HG02623 (cell line): Measurements from ENCODE around the gene HEG1.

Experiments
- ATAC-seq: cut with Tn5 transposase; IDR thresholded peaks from one replicate; pipeline ENCODE4 v1.9.1; 2021; ENCODE audit warnings: moderate library complexity; ENCODE audit not compliant: unreplicated experiment

The HEG1 gene

DNA sequence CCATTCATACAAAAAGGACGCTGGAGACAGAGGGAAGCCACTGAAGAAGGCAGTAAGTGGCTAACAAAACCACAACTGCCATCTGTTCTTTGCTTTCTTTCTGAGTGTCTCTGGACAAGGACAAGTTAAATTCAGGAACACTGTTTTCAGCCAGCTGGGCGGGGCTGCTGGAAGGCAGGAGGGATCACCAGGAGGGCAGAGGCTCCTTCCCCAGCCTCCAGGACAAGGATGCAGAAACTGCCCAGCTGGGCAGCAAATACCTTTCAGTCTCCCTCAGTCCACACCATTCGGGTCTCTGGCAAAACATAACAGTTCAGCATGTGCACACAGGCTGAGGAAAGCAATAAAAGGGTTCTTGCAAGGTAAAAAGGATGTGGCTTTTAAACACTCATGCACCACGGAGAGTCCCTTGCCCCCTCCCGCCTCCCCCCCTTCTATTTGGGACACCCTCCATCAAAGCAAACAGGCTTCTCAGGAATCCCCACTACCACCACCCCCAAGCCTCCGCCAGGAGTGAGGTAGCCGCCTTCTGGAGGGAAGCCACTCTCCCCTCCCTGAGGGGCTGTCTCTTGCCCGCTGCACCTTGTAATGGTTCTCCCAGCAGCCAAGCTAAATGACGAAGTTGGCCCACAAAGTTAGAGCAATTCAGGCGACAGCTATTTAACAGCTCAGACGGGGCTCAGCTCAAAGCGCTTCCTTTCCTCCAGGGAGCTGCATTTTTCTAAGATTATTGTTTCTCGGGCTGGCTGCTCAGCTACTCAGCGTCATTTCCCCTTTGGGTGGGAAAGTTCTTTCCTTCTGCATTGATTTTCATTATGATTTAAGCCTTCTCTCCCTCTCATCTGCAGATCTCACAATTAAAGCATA, 3.8 kb downstream of the HEG1 start:
- ATAC-seq, result no peak

DNA sequence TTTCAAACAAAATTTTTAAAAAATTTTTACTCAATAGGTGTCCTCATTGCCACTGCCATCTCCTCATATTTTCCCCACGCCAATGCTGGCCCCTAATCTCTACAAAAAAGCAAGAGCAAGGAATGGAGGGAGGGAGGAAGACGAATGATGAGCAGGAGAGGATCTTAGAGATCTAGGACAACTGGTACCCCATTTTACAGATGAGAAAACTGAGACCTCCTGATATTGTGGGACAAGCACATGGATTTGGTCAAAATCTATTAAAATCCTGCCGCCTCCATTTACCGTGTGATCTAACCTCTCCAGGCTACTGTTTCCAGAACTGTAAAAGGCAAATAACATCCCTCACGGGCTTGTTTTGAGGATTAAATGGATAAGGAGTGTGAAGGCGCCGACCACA, 4.6 kb downstream of the HEG1 start:
- ATAC-seq, result no peak

DNA sequence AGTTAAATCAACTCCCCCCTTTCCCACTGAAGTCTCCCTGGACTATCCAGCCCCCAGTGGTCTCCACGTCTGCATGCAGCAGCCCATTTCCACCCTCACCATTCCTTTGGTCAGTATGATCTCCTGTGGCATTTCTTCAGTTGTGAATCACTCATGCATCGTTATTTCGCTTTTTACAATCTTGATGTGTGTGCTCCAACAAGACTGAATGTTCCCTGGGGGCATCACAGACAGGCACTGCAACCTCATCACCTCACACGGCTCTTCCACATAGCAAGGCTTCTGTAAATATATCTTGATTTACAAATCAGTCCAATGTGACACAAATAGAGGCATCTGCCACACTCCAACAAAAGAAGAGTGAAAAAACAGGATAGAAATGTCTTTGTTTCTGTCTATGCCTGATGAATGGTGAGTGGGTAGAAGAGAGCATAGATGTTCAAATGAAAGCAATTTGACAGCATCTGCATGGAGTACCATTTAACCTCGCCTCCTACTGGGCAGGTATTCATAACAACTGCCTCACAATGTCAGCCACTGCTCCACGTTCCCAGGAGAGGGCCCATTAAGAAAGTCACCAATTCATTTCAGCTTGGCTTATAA, 5.2 kb downstream of the HEG1 start:
- ATAC-seq, result no peak

DNA sequence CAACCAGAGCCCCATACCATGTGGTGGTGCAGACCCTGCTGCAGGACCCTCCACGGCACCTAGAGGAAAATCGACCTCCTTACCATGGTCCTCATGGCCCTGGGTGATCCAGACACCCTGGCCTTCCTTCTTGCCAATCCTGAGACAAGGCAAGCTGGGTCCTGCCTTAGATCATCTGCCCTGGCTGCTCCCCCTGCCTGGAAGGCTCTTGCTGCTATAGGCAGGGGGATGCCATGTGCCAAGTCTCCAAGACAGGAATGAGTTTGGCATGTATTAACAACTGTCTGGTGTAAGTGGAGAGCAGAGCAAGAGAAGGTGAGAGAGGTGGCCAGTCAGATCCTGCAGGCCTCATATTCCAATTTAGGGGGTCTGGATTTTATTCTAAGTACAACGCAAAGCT, 7.5 kb downstream of the HEG1 start:
- ATAC-seq, result no peak

DNA sequence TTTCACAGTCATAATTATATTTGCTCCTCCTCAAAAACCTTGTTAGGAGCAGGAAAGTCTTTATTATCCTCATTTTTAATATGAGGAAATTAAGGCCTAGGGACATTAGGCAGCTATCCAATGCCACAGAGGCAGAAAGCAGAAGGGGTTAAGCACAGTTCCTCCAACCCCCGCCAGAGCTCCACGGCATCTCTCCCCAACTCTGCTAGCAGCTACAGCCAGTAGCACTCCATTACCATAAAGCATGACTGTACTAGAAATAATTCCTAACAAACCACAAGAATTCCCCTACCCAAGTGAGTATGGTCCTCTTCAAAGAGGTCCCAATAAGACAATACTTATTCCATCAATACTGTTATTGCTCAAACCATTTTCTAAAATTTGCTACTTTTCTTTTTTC, 9.8 kb downstream of the HEG1 start:
- no peak for ATAC-seq

DNA sequence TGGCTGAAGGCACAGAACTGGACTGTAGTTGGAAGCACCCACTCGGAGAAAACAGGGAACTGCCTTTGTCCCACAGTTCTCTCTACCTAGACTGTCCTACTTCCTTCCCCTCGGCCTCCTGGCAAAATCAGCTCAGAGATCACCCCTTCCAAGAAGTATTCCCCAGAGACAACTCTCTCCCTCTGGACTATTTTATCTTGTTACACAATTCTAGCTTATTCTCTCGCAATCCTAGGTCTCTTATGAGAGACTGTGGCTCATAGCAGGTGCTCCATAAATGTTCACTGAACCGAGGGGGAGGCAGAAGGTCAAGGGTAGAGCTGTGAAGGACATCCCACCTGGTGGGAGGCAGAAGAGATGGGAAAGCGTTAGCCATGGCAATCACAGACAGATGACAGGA, 10.6 kb downstream of the HEG1 start:
- no peak for ATAC-seq

DNA sequence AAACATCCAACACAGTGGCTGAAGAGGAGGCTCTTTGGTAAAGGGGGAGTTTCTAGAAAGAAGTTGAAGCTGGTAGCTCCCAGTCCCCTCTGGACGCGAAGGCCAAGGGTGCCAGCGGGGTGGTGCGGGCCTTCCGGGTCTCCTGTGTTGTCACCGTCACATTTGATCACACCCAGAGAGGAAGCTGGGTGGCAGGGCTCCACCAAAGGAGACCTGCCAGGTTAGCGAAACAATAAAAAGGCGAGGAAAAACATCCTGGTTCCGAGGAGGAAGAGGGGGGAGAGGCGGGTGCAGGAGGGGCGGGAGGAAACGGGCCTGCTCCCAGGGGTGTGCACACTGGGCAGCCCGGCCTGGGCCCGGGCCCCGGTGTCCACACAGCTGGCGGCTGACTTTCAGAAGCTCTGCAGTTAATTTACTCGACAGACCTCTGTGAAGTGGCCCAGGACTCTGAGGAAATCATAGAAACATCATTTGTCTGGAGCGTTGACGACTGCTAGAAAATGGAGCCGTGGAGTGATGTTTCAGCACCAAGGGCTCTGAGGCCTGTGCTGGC, 12.1 kb downstream of the HEG1 start:
- ATAC-seq, result no peak

DNA sequence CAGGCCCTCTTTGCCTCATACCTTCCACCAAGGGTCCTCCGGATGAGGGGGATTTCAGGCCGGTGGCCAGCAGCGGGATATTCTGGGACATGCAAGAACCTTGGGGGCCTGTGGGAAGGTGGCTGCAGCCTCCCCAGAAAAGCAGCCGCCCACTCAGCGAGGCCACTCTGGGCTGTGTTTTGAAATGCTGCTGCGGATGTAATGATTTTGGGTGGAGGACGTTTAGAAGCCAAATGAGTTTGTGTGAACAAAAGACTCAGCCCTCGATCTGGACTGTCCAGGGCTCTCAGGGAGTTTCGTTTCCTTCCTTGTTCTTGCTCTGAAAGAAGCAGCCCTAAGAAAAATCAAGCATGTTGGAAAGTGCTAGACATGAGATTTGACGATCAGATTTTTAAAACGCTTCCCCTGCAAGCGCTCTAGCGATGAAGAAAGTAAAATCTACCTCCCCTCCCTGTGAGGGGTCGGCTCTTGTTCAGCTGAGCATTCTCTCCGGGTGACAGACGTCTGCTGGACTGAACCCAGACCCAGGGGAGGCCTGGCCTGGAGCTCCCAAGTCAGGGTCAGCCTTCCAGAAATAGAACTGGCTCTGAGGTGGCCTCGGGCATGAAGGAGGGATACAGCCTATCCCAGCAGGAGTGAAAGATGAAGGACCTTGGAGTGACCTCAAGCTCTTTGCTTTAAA, 12.9 kb downstream of the HEG1 start:
- ATAC-seq, result no peak

DNA sequence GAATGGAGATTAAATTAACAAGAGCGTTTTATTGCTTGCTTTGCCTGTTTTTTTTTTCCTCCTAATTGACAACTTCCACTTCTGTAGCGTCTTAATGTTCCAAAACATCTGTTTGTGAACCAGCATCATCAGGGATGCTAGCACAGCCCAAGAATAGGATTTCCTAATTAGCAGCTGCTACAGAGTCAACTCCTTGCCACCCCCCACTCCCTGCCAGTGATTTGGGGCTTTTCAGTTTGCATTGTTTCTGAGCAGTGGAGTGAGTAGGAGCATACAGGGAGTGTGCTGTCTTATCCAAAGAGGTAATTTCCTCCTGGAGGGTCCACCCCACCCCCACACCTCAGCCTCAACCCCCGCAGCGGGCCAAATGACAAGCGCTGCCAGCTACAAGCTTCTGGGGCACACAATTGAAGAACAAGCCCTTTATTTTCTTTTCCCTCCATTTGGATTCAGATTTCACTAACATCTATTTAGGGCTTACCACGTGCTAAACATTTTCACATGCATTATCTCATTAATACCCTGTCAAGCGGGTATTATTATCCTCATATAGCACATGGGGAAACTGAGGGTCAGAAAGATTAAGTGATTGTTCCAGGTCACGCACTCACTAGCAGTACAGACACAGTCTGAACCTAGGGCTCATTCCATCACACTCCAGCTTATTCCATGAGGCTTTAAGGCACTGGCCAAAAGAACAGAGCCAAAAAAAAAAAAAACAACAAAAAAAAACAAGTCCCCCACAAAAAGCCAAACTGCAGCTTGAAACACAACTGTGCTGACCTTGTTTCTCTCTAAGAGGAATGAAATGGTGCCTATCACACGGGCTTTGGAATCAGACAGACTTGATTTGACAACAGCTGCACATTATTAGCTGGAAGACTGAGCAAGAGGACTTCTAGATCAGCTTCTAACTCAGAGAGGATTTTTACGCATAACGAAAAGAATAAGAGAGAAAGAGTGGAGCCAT, 16.4 kb downstream of the HEG1 start:
- no peak for ATAC-seq

DNA sequence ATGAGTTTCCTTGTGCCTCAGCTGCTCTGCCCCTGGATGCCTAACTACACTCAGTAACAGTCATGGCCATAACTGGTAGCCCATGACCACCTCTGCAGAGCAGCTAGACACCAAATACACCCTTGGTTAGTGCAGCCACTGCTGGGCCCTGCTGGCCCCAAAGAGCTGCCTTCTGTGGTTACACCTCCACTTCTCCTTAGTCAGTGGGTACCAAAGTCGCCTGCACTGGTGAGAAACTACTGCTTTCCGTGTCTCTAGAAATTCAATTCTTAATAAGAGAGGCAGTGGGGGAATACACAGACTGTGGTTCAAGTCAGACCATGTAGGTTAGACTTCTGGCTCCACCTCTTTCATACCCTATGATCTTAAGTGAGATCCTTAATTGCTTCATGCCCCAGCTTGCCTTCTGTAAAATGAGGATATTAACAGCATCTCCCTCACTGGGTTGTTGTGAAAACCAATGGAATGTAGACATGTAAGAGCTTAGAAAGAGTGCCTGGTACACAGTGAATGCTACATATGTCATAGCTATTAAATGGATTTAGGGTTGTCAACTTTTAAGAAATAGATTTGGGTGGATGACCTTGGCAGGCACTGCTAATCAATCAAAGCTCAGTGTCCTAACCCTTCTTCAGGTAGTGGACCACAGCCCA, 18.2 kb downstream of the HEG1 start:
- ATAC-seq, result no peak

DNA sequence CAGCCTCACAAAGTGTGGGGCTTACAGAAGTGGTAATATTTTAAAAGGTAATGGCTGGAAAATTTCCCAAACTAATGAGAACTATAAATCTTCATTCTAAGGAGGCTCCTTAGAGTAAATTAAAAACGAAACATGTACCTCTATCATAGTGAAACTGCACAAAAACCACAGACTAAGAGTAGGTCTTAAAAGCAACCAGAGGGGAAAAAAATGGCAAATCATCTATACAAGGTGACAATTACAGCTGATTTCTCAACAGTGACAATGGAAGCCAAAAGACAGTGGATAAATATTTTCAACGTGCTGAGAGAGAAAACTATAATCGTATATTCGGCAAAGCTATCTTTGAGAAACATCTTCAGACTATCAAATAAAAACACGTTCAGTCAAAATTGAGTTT, 20.6 kb downstream of the HEG1 start:
- no peak for ATAC-seq

DNA sequence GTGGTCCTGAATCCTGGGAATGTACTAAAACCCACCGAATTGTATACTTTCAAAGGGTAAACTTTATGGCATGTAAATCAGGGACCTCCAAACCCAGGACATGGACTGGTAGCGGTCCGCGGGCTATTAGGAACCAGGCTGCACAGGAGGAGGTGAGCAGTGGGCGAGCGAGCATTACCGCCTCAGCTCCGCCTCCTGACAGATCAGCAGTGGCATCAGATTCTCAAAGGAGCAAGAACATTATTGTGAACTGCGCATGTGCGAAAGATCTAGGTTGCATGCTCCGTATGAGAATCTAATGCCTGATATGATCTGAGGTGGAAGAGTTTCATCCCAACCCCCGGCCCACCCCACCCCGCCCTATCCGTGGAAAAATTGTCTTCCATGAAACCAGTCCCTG, 22.2 kb downstream of the HEG1 start:
- no peak for ATAC-seq

DNA sequence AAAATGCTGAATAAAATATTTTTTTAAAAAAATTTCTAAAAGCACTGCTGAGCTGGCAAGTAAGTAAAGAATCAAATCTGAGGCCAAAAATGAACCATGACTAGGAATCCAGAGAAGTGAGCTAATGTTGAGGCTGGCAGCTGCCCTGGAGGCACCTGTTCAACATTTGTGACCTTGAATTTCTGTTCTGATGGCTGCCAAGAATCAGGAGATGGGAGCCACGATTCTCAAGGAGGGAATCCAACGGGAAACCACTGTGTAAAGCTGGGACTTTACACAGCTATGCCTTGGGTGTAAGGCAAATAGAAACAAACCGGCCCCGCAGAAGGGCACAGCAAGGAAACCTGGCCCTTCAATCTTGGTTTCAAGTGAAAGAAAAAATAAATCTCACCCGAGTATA, 22.7 kb downstream of the HEG1 start:
- ATAC-seq, result no peak

DNA sequence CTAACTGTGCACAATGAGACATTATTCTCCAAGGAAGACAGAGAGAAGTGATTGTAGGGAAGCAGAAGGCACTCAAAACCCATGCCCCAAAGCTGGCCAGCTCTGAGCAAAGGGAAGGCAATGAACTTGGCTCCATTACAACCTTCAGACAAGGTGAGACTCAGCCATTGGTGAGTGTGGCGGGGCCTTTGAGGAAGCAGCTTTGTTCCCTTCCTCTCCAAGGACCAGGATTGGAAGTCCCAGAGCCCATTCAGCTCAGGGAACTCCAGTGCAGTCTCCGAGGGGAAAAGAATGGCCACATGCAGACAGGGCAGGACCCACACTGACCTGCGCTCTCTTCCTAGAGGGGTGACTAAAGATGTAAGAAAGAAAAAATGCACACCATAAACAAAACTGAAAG, 23.1 kb downstream of the HEG1 start:
- no peak for ATAC-seq

DNA sequence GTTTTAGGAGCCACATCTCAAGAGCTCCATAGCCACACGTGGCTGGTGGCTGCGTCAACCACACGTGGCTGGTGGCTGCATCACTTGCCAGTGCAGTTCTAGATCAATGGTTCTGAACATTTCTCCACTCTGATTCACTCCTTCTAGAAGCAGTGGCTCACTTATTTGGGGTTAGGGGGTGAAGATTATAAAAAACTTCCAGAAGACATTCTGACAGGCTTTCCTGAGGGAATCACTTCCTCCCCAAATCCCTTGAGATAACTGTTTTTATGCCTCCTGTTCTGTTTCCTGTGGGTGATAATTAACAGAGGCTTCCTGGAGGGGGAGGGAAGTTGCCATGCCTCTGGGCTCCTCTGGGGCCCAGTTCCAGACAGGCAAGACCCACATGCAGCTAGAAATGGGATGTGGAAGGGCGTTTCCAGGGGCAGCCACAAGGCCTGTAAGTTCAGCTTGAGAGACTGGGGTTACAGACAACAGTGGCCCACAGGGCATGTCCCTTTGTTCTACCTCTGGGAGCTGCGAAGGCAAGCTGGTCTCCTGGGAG, 23.6 kb downstream of the HEG1 start:
- ATAC-seq, result no peak

DNA sequence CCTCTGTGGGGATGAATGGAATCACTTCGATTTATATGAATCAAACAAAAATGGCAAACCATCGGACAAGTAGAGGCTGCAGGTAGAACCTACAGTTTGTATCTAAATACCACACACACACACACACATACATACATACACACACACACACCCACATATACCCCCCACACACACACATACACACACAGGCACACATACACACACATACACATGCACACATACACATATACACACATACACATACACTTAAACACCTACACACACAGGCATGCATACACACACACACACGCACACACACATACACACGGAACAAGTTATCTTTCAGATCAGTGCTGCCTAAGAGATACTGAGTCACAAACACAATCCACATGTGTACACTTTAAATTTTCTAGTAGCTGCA, 24.3 kb downstream of the HEG1 start:
- ATAC-seq, result no peak

DNA sequence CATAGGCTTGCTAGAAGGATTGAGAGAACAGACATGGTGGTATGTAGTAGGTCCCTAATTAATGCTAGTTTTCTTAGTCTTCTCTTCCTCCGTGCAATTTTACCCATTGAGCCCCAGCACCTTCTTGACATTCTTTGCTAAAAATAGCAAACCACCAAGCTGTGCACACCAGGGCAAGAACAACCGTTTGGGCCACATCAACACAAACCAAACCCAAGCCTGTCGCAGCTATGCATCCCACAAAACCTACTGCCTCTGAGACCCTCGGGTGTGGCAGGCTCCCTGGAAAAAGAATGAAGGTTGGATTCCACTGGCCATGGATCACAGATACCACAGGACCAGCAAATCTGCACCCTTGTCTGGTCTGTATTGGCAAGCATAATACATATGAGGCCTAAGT, 27.1 kb downstream of the HEG1 start:
- ATAC-seq, result no peak

DNA sequence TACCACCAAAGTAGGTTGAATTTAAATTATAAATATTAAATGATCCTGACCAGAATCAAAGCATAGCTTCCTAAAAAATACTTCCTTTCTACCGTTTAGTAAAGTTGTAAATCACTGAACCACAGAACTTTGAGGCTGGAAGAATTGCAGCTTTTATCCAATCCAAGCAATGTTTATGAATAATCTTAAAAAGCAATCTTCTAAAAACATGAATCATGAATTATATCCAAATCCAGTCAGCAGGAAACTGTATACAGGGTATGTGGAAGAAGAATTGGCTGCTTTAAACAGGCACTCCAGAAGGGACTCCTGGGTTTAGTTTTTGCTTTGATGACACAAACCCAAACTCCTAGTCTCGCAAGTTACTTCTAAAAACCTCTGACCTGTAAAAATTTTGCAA, 30.2 kb downstream of the HEG1 start:
- no peak for ATAC-seq

DNA sequence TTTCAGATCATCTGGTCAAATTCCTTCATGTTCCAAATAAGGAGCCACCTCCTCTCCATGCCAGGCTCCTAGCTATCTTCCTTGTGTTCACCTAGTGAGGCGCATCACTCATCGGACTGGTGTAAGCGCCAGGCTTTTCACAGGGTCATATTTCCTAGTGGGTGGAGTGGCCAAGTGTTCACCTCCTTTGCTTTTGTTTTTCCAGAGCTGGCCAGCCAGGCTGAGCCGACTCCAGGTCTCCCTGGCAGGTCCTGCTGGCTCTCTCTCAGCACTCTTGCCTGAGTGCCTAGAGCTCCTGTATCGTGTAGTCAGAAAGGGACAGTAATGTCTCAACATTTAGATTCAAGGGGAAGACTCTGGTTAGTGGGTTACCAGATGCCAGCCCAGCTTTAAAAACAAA, 31.0 kb downstream of the HEG1 start:
- ATAC-seq, result no peak
